DND-41 (cell line): ENCODE measurements around the gene EPS8L1.
"Not testable (repeated sequence)": the region's sequence is repeated elsewhere in the genome, so short reads cannot be mapped to it uniquely, and the experiment has no call there.

ENCODE experiments used
- EZH2 ChIP-seq: IDR thresholded peaks from 3 replicates; pipeline ENCODE4 v1.6.1; 2012; ENCODE audit warnings: borderline replicate concordance, low read depth, mild to moderate bottlenecking, moderate library complexity, low read length, inconsistent platforms; ENCODE audit not compliant: severe bottlenecking
- TF ChIP-seq, protein P1 (sequence below): IDR thresholded peaks from 2 replicates; pipeline ENCODE4 v1.5.1; 2012; ENCODE audit warnings: borderline replicate concordance, low read length, moderate library complexity, mild to moderate bottlenecking; ENCODE audit not compliant: poor library complexity, severe bottlenecking; ENCODE audit errors: extremely low read depth

DNA sequence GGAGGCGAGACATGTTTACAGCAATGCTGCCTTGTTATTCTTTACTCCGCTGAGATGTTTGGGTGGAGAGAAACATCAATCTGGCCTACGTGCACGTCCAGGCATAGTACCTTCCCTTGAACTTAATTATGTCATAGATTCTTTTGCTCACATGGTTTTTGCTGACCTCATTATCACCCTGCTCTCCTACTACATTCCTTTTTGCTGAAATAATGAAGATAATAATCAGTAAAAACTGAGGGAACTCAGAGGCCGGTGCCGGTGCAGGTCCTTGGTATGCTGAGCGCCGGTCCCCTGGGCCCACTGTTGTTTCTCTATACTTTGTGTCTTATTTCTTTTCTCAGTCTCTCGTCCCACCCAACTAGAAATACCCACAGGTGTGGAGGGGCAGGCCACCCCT is 15.4 kb upstream of the EPS8L1 start:
- TF ChIP-seq, protein P1, sequence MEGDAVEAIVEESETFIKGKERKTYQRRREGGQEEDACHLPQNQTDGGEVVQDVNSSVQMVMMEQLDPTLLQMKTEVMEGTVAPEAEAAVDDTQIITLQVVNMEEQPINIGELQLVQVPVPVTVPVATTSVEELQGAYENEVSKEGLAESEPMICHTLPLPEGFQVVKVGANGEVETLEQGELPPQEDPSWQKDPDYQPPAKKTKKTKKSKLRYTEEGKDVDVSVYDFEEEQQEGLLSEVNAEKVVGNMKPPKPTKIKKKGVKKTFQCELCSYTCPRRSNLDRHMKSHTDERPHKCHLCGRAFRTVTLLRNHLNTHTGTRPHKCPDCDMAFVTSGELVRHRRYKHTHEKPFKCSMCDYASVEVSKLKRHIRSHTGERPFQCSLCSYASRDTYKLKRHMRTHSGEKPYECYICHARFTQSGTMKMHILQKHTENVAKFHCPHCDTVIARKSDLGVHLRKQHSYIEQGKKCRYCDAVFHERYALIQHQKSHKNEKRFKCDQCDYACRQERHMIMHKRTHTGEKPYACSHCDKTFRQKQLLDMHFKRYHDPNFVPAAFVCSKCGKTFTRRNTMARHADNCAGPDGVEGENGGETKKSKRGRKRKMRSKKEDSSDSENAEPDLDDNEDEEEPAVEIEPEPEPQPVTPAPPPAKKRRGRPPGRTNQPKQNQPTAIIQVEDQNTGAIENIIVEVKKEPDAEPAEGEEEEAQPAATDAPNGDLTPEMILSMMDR = not testable (repeated sequence)
- TF ChIP-seq EZH2 = not testable (repeated sequence)
